ENCODE results near the gene RAB3IL1. TPM values are rescaled to one million over a fixed set of nuclear protein-coding genes. Genes with fewer than 3 reads are reported as not detected.

RAB3IL1 gene
- total RNA-seq, 6 donors from 2014 or later: 4.4 to 20.7 (median 10.0) TPM

DNA sequence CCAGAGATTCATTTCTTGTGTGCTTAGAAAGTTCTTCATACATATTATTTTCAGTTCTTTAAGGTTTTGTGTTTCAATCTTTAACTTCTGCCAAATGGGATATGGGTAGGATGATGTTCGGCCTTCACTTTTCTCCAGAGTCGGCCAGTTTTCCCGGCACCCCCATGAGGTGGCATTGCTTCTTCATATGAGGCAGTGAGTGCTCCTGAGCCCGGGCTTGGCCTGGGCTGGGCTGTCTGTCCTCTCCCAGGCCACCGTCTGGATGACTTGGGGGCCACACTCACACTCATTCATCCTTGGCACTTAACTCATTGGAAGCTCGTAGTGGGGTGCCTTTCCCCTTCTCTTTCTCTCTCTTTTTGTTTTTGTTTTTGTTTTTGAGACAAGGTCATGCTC lies 65.5 kb downstream of the RAB3IL1 start:
- WGBS, 2 donors: 93 to 94% methylated on average over 6 of the region's 6 CpGs
- TF ChIP-seq POLR2A (IDR thresholded peaks at IDR 0.05): no peak
- TF ChIP-seq, protein P1, sequence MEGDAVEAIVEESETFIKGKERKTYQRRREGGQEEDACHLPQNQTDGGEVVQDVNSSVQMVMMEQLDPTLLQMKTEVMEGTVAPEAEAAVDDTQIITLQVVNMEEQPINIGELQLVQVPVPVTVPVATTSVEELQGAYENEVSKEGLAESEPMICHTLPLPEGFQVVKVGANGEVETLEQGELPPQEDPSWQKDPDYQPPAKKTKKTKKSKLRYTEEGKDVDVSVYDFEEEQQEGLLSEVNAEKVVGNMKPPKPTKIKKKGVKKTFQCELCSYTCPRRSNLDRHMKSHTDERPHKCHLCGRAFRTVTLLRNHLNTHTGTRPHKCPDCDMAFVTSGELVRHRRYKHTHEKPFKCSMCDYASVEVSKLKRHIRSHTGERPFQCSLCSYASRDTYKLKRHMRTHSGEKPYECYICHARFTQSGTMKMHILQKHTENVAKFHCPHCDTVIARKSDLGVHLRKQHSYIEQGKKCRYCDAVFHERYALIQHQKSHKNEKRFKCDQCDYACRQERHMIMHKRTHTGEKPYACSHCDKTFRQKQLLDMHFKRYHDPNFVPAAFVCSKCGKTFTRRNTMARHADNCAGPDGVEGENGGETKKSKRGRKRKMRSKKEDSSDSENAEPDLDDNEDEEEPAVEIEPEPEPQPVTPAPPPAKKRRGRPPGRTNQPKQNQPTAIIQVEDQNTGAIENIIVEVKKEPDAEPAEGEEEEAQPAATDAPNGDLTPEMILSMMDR (IDR thresholded peaks at IDR 0.05): no peak
- TF ChIP-seq EP300 (IDR thresholded peaks at IDR 0.05): no peak
- TF ChIP-seq POLR2AphosphoS5 (IDR thresholded peaks at IDR 0.05): no peak
- ATAC-seq (ENCODE audit: low FRiP score in 2 of 2): no peak

DNA sequence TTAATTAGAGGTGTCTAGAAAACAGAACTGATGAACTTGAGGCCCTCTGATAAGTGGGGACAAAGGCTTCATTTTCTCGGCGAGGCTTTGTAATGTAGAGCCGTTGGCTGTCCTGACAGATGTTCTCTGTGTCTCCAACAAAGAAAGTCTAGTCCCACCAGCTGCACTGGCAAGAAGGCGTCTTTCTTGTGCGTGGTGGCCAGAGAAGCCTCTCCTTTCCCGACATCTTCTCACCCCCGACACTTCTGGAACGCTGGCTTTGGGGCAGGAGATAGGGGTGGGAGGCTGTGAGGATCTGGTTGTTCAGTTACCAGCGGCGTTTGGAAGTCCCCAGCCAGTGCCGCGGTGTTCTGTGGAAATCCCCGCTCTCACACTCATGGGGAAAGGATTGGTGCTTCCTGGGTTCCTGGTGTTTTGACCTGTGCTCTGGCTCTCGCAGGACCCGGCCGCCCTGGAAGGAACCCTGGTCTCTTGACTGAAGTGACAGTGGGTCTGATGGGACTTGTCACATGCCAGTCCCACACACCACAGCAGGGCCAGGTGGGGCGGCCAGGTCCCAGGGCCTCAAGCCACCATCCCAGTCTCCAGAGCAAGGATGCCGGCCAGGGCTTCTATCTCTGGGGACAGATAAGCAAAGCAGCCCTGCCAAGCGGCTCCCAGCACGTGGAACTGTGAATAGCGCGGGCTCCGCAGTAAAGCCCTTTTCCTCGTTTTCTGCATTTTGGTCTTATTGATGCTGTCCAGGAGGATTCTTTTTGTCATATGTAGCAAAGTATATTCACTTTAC lies 66.1 kb downstream of the RAB3IL1 start:
- Histone ChIP-seq H3K4me3 (no peak overlapping the region), H3K27ac (no peak overlapping the region), H3K27me3 (no peaks in the 10 kb centered on the region), H3K36me3 (peaks cover 4 to 66% (median 32%) of the 10 kb centered on the region in 4 donors), H3K9me3 (no peaks in the 10 kb centered on the region), H3K4me1 (no peaks in the 10 kb centered on the region)
- TF ChIP-seq, protein P1 (IDR thresholded peaks at IDR 0.05): no peak
- no peak for TF ChIP-seq POLR2AphosphoS5 (IDR thresholded peaks at IDR 0.05)
- no peak for TF ChIP-seq POLR2A (IDR thresholded peaks at IDR 0.05)
- no peak for TF ChIP-seq EP300 (IDR thresholded peaks at IDR 0.05)
- DNase-seq (peak in 1 of 2 donors; percentile 75), ATAC-seq (ENCODE audit: low FRiP score in 2 of 2) (no peak)
- WGBS, 2 donors: 91 to 92% methylated on average over 24 of the region's 24 CpGs

More for the DNA sequence above, 65.5 kb downstream of the RAB3IL1 start:
- Histone ChIP-seq H3K9me3 (no peaks in the 10 kb centered on the region), H3K4me3 (no peak overlapping the region), H3K27ac (no peak overlapping the region), H3K27me3 (no peaks in the 10 kb centered on the region), H3K36me3 (peaks cover 4 to 68% (median 34%) of the 10 kb centered on the region in 4 donors), H3K4me1 (no peaks in the 10 kb centered on the region)
- DNase-seq: peak in 1 of 2 donors; percentile 42

GRCh38 chr11:61850687-61851086 lies 66.7 kb downstream of the RAB3IL1 start:
- H3K9me3 ChIP-seq: no peaks in the 10 kb centered on the region
- no peaks in the 10 kb centered on the region for H3K27me3 ChIP-seq
- TF ChIP-seq EP300 (IDR thresholded peaks at IDR 0.05) (no peak), POLR2AphosphoS5 (IDR thresholded peaks at IDR 0.05) (no peak), POLR2A (IDR thresholded peaks at IDR 0.05) (no peak)
- TF ChIP-seq, protein P1 (IDR thresholded peaks at IDR 0.05): no peak
- DNase-seq: no peak
- ATAC-seq (ENCODE audit: low FRiP score in 2 of 2): no peak
- peaks cover 4 to 66% (median 31%) of the 10 kb centered on the region in 4 donors for H3K36me3 ChIP-seq
- no peaks in the 10 kb centered on the region for H3K4me1 ChIP-seq
- H3K4me3 ChIP-seq: no peak overlapping the region
- no peak overlapping the region for H3K27ac ChIP-seq
- WGBS, 2 donors: 79 to 88% methylated on average over 7 of the region's 7 CpGs

GRCh38 chr11:61848631-61849030 lies 68.7 kb downstream of the RAB3IL1 start:
- 90 to 99% methylated on average over 9 of the region's 9 CpGs for WGBS, 2 donors
- peaks cover 7 to 52% (median 27%) of the 10 kb centered on the region in 4 donors for H3K36me3 ChIP-seq
- H3K4me1 ChIP-seq: no peaks in the 10 kb centered on the region
- TF ChIP-seq, protein P1 (IDR thresholded peaks at IDR 0.05): no peak
- no peak for TF ChIP-seq EP300 (IDR thresholded peaks at IDR 0.05)
- no peak for TF ChIP-seq POLR2AphosphoS5 (IDR thresholded peaks at IDR 0.05)
- TF ChIP-seq POLR2A (IDR thresholded peaks at IDR 0.05): no peak
- no peak for DNase-seq
- no peak for ATAC-seq (ENCODE audit: low FRiP score in 2 of 2)
- H3K27me3 ChIP-seq: no peaks in the 10 kb centered on the region
- H3K4me3 ChIP-seq: no peak overlapping the region
- H3K9me3 ChIP-seq: no peaks in the 10 kb centered on the region
- no peak overlapping the region for H3K27ac ChIP-seq
